ENCODE results near the gene VAMP1. TPM values are rescaled to one million over a fixed set of nuclear protein-coding genes. Genes with fewer than 3 reads are reported as not detected.
"Not testable (repeated sequence)": the region's sequence is repeated elsewhere in the genome, so short reads cannot be mapped to it uniquely, and the experiment has no call there.

Gene VAMP1
- total RNA-seq, 1 donor: 6.5 TPM

GRCh38 chr12:6469609-6470374, 685 bp downstream of the VAMP1 start:
- Histone ChIP-seq H2AFZ (ENCODE audit: low read length) (no peak overlapping the region), H4K20me1 (ENCODE audit: insufficient read depth, low read length) (peaks cover 16% of the 10 kb centered on the region), H3K36me3 (ENCODE audit: insufficient read depth, low read length) (peaks cover 17% of the 10 kb centered on the region), H3K27ac (ENCODE audit: low read depth, low read length) (peak overlapping the region; percentile 36), H3K27me3 (ENCODE audit: insufficient read depth, low read length) (no peaks in the 10 kb centered on the region), H3K4me3 (ENCODE audit: insufficient read depth, low read length) (peak overlapping the region; percentile 95), H3K9me3 (ENCODE audit: low read depth, low read length) (no peaks in the 10 kb centered on the region), H3K4me1 (ENCODE audit: insufficient read depth, low read length) (peaks cover 30% of the 10 kb centered on the region), H3K79me2 (ENCODE audit: insufficient read depth, low read length) (peaks cover 36% of the 10 kb centered on the region), H3K4me2 (ENCODE audit: insufficient read depth, low read length) (peak overlapping the region; percentile 91)
- TF ChIP-seq CTCF (IDR thresholded peaks at IDR 0.05; ENCODE audit: extremely low read depth, low read depth, low read length): no peak
- peak; percentile 77 for DNase-seq (ENCODE audit: insufficient read length, low spot score, missing footprints)

GRCh38 chr12:6469092-6469491, 1.4 kb downstream of the VAMP1 start:
- H3K4me1 ChIP-seq (ENCODE audit: insufficient read depth, low read length): peaks cover 30% of the 10 kb centered on the region
- H3K4me3 ChIP-seq (ENCODE audit: insufficient read depth, low read length): peak overlapping the region; percentile 95
- no peaks in the 10 kb centered on the region for H3K9me3 ChIP-seq (ENCODE audit: low read depth, low read length)
- peaks cover 24% of the 10 kb centered on the region for H3K36me3 ChIP-seq (ENCODE audit: insufficient read depth, low read length)
- H2AFZ ChIP-seq (ENCODE audit: low read length): no peak overlapping the region
- H4K20me1 ChIP-seq (ENCODE audit: insufficient read depth, low read length): peaks cover 16% of the 10 kb centered on the region
- peaks cover 36% of the 10 kb centered on the region for H3K79me2 ChIP-seq (ENCODE audit: insufficient read depth, low read length)
- no peak overlapping the region for H3K27ac ChIP-seq (ENCODE audit: low read depth, low read length)
- no peak for DNase-seq (ENCODE audit: insufficient read length, low spot score, missing footprints)
- no peak for TF ChIP-seq CTCF (IDR thresholded peaks at IDR 0.05; ENCODE audit: extremely low read depth, low read depth, low read length)
- peak overlapping the region; percentile 91 for H3K4me2 ChIP-seq (ENCODE audit: insufficient read depth, low read length)
- no peaks in the 10 kb centered on the region for H3K27me3 ChIP-seq (ENCODE audit: insufficient read depth, low read length)

- H3K27ac ChIP-seq (ENCODE audit: low read depth, low read length): no peak overlapping the region
- no peaks in the 10 kb centered on the region for H3K27me3 ChIP-seq (ENCODE audit: insufficient read depth, low read length)
- no peaks in the 10 kb centered on the region for H3K9me3 ChIP-seq (ENCODE audit: low read depth, low read length)
- DNase-seq (ENCODE audit: insufficient read length, low spot score, missing footprints): peak; percentile 55
- peak overlapping the region; percentile 91 for H3K4me2 ChIP-seq (ENCODE audit: insufficient read depth, low read length)
- H2AFZ ChIP-seq (ENCODE audit: low read length): no peak overlapping the region
- H3K79me2 ChIP-seq (ENCODE audit: insufficient read depth, low read length): peaks cover 36% of the 10 kb centered on the region
- TF ChIP-seq CTCF (IDR thresholded peaks at IDR 0.05; ENCODE audit: extremely low read depth, low read depth, low read length): no peak
- peak overlapping the region; percentile 4 for H3K4me3 ChIP-seq (ENCODE audit: insufficient read depth, low read length)
- H3K36me3 ChIP-seq (ENCODE audit: insufficient read depth, low read length): peaks cover 33% of the 10 kb centered on the region
- peaks cover 30% of the 10 kb centered on the region for H3K4me1 ChIP-seq (ENCODE audit: insufficient read depth, low read length)
- H4K20me1 ChIP-seq (ENCODE audit: insufficient read depth, low read length): peaks cover 16% of the 10 kb centered on the region
These were observed 2.2 kb downstream of the VAMP1 start for GRCh38 chr12:6468283-6468575.

- H3K4me1 ChIP-seq (ENCODE audit: insufficient read depth, low read length): peaks cover 30% of the 10 kb centered on the region
- H4K20me1 ChIP-seq (ENCODE audit: insufficient read depth, low read length): peaks cover 16% of the 10 kb centered on the region
- H3K27ac ChIP-seq (ENCODE audit: low read depth, low read length); H3K9me3 ChIP-seq (ENCODE audit: low read depth, low read length); H2AFZ ChIP-seq (ENCODE audit: low read length); H3K4me3 ChIP-seq (ENCODE audit: insufficient read depth, low read length); DNase-seq (ENCODE audit: insufficient read length, low spot score, missing footprints); H3K27me3 ChIP-seq (ENCODE audit: insufficient read depth, low read length): not testable (repeated sequence)
- H3K79me2 ChIP-seq (ENCODE audit: insufficient read depth, low read length): peaks cover 36% of the 10 kb centered on the region
- H3K36me3 ChIP-seq (ENCODE audit: insufficient read depth, low read length): peaks cover 38% of the 10 kb centered on the region
- peak overlapping the region; percentile 91 for H3K4me2 ChIP-seq (ENCODE audit: insufficient read depth, low read length)
These were observed 2.8 kb downstream of the VAMP1 start for GRCh38 chr12:6467571-6468282.

GRCh38 chr12:6466751-6467150, 3.7 kb downstream of the VAMP1 start:
- not testable (repeated sequence) for H3K4me3 ChIP-seq (ENCODE audit: insufficient read depth, low read length); H3K27ac ChIP-seq (ENCODE audit: low read depth, low read length); H3K9me3 ChIP-seq (ENCODE audit: low read depth, low read length); H3K4me2 ChIP-seq (ENCODE audit: insufficient read depth, low read length); DNase-seq (ENCODE audit: insufficient read length, low spot score, missing footprints); H3K27me3 ChIP-seq (ENCODE audit: insufficient read depth, low read length); H2AFZ ChIP-seq (ENCODE audit: low read length)
- H3K79me2 ChIP-seq (ENCODE audit: insufficient read depth, low read length): peaks cover 36% of the 10 kb centered on the region
- H3K36me3 ChIP-seq (ENCODE audit: insufficient read depth, low read length): peaks cover 48% of the 10 kb centered on the region
- H4K20me1 ChIP-seq (ENCODE audit: insufficient read depth, low read length): peaks cover 16% of the 10 kb centered on the region
- peaks cover 29% of the 10 kb centered on the region for H3K4me1 ChIP-seq (ENCODE audit: insufficient read depth, low read length)

Measured in osteoblast (primary cell).